HepG2 (cell line): ENCODE data around the gene UTP15. TPM values are rescaled to one million over a fixed set of nuclear protein-coding genes. Genes with fewer than 3 reads are reported as not detected.

Source experiments
- ARNTL ChIP-seq: sonication (generic); formaldehyde crosslinking; IDR thresholded peaks from 2 replicates; pipeline ENCODE4 v1.4.0; 2020; ENCODE audit warnings: mild to moderate bottlenecking, missing genetic modification reagents
- BHLHE40 ChIP-seq: IDR thresholded peaks from 2 replicates; pipeline ENCODE4 v1.6.1; 2011; ENCODE audit warnings: low read length, improper control_type of control experiment
- BRD4 ChIP-seq: sonication (generic); formaldehyde crosslinking; IDR thresholded peaks from 2 replicates; pipeline ENCODE4 v1.4.0; 2020; ENCODE audit warnings: missing genetic modification reagents
- CBX1 ChIP-seq: IDR thresholded peaks from one replicate; pipeline ENCODE4 v1.6.1; 2016; ENCODE audit warnings: antibody characterized with exemption, low read depth
- IKZF1 ChIP-seq: fragments of 450-650 bp; IDR thresholded peaks from 2 replicates; pipeline ENCODE4 v1.7.1; 2016
- PRMT3 ChIP-seq: sonication (generic); formaldehyde crosslinking; IDR thresholded peaks from 2 replicates; pipeline ENCODE4 v1.8.1; 2022; ENCODE audit warnings: low read depth, mild to moderate bottlenecking, moderate library complexity, missing genetic modification reagents, borderline replicate concordance
- PTBP1 ChIP-seq: fragments of 200-400 bp; formaldehyde crosslinking; IDR thresholded peaks from 2 replicates; pipeline ENCODE4 v1.6.1; 2018; ENCODE audit warnings: low read length, low read depth; ENCODE audit not compliant: poor library complexity, severe bottlenecking
- RORA ChIP-seq: sonication (generic); formaldehyde crosslinking; IDR thresholded peaks from 2 replicates; pipeline ENCODE4 v1.5.0; 2020; ENCODE audit warnings: mild to moderate bottlenecking, missing genetic modification reagents, moderate library complexity
- TEAD2 ChIP-seq: sonication (generic); formaldehyde crosslinking; IDR thresholded peaks from 2 replicates; pipeline ENCODE4 v1.9.0; 2021; ENCODE audit warnings: missing genetic modification reagents
- THAP11 ChIP-seq: IDR thresholded peaks from 2 replicates; pipeline ENCODE4 v1.6.1; 2016; ENCODE audit warnings: missing biosample characterization, missing genetic modification reagents
- ZBTB2 ChIP-seq: sonication (generic); formaldehyde crosslinking; IDR thresholded peaks from 2 replicates; pipeline ENCODE4 v1.8.0; 2022; ENCODE audit warnings: low read depth, missing genetic modification reagents
- ZBTB25 ChIP-seq: IDR thresholded peaks from 2 replicates; pipeline ENCODE4 v1.6.1; 2018; ENCODE audit warnings: missing genetic modification reagents
- ZNF12 ChIP-seq: sonication (generic); formaldehyde crosslinking; IDR thresholded peaks from 2 replicates; pipeline ENCODE4 v1.5.0; 2020; ENCODE audit warnings: missing genetic modification reagents
- ZNF44 ChIP-seq: sonication (generic); formaldehyde crosslinking; IDR thresholded peaks from 2 replicates; pipeline ENCODE4 v1.5.1; 2020; ENCODE audit warnings: mild to moderate bottlenecking, missing genetic modification reagents
- ZNF530 ChIP-seq: sonication (generic); formaldehyde crosslinking; IDR thresholded peaks from 2 replicates; pipeline ENCODE4 v1.5.0; 2020; ENCODE audit warnings: low read depth, mild to moderate bottlenecking, missing genetic modification reagents
- ZNF644 ChIP-seq: IDR thresholded peaks from 2 replicates; pipeline ENCODE4 v1.6.1; 2016; ENCODE audit warnings: low read depth
- ZNF678 ChIP-seq: sonication (generic); formaldehyde crosslinking; IDR thresholded peaks from 2 replicates; pipeline ENCODE4 v1.4.0; 2020; ENCODE audit warnings: mild to moderate bottlenecking, missing genetic modification reagents
- ZNF770 ChIP-seq: sonication (generic); formaldehyde crosslinking; IDR thresholded peaks from 2 replicates; pipeline ENCODE4 v1.5.0; 2020; ENCODE audit warnings: mild to moderate bottlenecking, missing genetic modification reagents
- ZNF781 ChIP-seq: sonication (generic); formaldehyde crosslinking; IDR thresholded peaks from 2 replicates; pipeline ENCODE4 v1.5.1; 2020; ENCODE audit warnings: borderline replicate concordance, mild to moderate bottlenecking, missing genetic modification reagents; ENCODE audit errors: not compliant biosample characterization
- ZSCAN29 ChIP-seq: sonication (generic); formaldehyde crosslinking; conservative IDR thresholded peaks from 2 replicates; pipeline ENCODE4 v1.4.0; 2020; ENCODE audit warnings: mild to moderate bottlenecking, missing genetic modification reagents
- polyA plus RNA-seq, 8 experiments: library from polyadenylated mRNA; depleted of rRNA in 3 of 8; stranded (reverse) in 7 of 8; unstranded in 1 of 8; fragments of >200 nt; fragmentation: Illumina TruSeq in 4 of 8; extraction: Trizol in 4 of 8; gene quantifications; 2 replicates each; pipeline versions ENCODE4 v1.2.1 to v1.2.3, GENCODE V29; 2011 to 2016; ENCODE audit warnings: low read depth in 4 of 8, missing spikeins in 1 of 8, mixed read lengths in 1 of 8; ENCODE audit not compliant: insufficient read depth in 1 of 8
- total RNA-seq, 5 experiments: library from RNA; depleted of rRNA; stranded (reverse); fragments of >200 nt; fragmentation: Illumina TruSeq; extraction: Trizol; gene quantifications; 2 replicates each; pipeline ENCODE4 v1.2.3, GENCODE V29; 2016; ENCODE audit warnings: low read depth in 1 of 5
- TF ChIP-seq, protein P1 (sequence below): IDR thresholded peaks from 2 replicates; pipeline ENCODE4 v1.6.1; 2018; ENCODE audit warnings: missing genetic modification reagents, mild to moderate bottlenecking, missing compliant biosample characterization
- TF ChIP-seq, protein P2 (sequence below): sonication (generic); formaldehyde crosslinking; IDR thresholded peaks from 2 replicates; pipeline ENCODE4 v1.4.0; 2020; ENCODE audit warnings: missing genetic modification reagents

UTP15 gene
- total and polyA plus RNA-seq, 2 of the 13 experiments (the other 11 are each of a cell fraction or from before 2014, with no cell fraction given): 7.3 to 35.8 TPM

- TF ChIP-seq, protein P1, sequence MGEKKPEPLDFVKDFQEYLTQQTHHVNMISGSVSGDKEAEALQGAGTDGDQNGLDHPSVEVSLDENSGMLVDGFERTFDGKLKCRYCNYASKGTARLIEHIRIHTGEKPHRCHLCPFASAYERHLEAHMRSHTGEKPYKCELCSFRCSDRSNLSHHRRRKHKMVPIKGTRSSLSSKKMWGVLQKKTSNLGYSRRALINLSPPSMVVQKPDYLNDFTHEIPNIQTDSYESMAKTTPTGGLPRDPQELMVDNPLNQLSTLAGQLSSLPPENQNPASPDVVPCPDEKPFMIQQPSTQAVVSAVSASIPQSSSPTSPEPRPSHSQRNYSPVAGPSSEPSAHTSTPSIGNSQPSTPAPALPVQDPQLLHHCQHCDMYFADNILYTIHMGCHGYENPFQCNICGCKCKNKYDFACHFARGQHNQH (CRISPR knock-in tag): peak; percentile 92
- TF ChIP-seq TEAD2 (CRISPR knock-in tag) (no peak), THAP11 (CRISPR knock-in tag) (peak; percentile 79), BRD4 (CRISPR knock-in tag) (no peak), ZNF44 (CRISPR knock-in tag) (no peak), ZNF770 (CRISPR knock-in tag) (peak; percentile 27; the same call in 1 of the 2 replicates), PRMT3 (no peak), ZNF12 (CRISPR knock-in tag) (peak; percentile 75; the same call in 1 of the 2 replicates), IKZF1 (no peak), ZBTB25 (CRISPR knock-in tag) (peak; percentile 78; the same call in 1 of the 2 replicates), ARNTL (peak; percentile 96), BHLHE40 (peak; percentile 99), ZNF644 (CRISPR knock-in tag) (peak; percentile 80), CBX1 (no peak), ZNF678 (CRISPR knock-in tag) (no peak), RORA (CRISPR knock-in tag) (no peak), ZBTB2 (no peak; the same call in 1 of the 2 replicates), PTBP1 (no peak), ZSCAN29 (CRISPR knock-in tag) (peak; percentile 90; the same call in 1 of the 2 replicates), ZNF781 (CRISPR knock-in tag) (no peak), ZNF530 (no peak)
- TF ChIP-seq, protein P2, sequence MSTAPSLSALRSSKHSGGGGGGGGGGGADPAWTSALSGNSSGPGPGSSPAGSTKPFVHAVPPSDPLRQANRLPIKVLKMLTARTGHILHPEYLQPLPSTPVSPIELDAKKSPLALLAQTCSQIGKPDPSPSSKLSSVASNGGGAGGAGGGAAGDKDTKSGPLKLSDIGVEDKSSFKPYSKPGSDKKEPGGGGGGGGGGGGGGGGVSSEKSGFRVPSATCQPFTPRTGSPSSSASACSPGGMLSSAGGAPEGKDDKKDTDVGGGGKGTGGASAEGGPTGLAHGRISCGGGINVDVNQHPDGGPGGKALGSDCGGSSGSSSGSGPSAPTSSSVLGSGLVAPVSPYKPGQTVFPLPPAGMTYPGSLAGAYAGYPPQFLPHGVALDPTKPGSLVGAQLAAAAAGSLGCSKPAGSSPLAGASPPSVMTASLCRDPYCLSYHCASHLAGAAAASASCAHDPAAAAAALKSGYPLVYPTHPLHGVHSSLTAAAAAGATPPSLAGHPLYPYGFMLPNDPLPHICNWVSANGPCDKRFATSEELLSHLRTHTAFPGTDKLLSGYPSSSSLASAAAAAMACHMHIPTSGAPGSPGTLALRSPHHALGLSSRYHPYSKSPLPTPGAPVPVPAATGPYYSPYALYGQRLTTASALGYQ (CRISPR knock-in tag): peak; percentile 96
These were observed 20.8 kb upstream of the UTP15 start (continued) for GRCh38 chr5:73544429-73545402.
